Motor neuron (in vitro differentiated cells): ENCODE measurements around the gene ITPKB. TPM values are rescaled to one million over a fixed set of nuclear protein-coding genes. Genes with fewer than 3 reads are reported as not detected.

ENCODE experiments used
- ATAC-seq, 8 experiments: fragments of 200-7000 bp; cut with Tn5 transposase; replicated peaks in 6 of 8; 2 replicates each; pipeline ENCODE4 v1.8.0; 2021; ENCODE audit warnings: mild to moderate bottlenecking in 8 of 8, moderate library complexity in 8 of 8
- H3K27ac ChIP-seq, 2 donors: fragments of 250-450 bp; sonication (Bioruptor Pico); 2 replicates each; pipeline ENCODE4 v1.9.0; 2021; ENCODE audit warnings: antibody characterized with exemption in 2 of 2, mild to moderate bottlenecking in 2 of 2, moderate library complexity in 1 of 2
- H3K4me1 ChIP-seq, 2 donors: fragments of 250-450 bp; sonication (Bioruptor Pico); replicated peaks in 1 of 2; 2 replicates each; pipeline ENCODE4 v1.6.1; 2021; ENCODE audit warnings: antibody characterized with exemption in 2 of 2, mild to moderate bottlenecking in 2 of 2, moderate library complexity in 1 of 2
- H3K4me3 ChIP-seq, 5 donors: fragments of 250-450 bp; sonication (Bioruptor Pico); 2 replicates each; pipeline ENCODE4 v1.9.0; 2021; ENCODE audit warnings: antibody characterized with exemption in 5 of 5, mild to moderate bottlenecking in 5 of 5, moderate library complexity in 4 of 5
- WGBS, 10 experiments: fragments of 450-650 bp; shearing (Covaris generic); methylation state at CpG; one replicate each; pipeline ENCODE4 v1.0.0; 2022; 5-methylcytosine and 5-hydroxymethylcytosine counted together
- in situ Hi-C, 9 experiments: fragments of 400-800 bp; cut with MboI; loops; one replicate each; pipeline ENCODE4 v1.15.0; 2021; ENCODE audit warnings: low sequenced_read_pairs in 9 of 9, low pct_unique_long_range_greater_than_20kb in 2 of 9; ENCODE audit not compliant: unreplicated experiment in 9 of 9
- total RNA-seq, 8 experiments: library from RNA; unstranded; fragments of 300-600 nt; gene quantifications; 2 replicates each; pipeline versions ENCODE4 v1.2.3 to v1.2.4, GENCODE V29; 2022

Gene ITPKB
- total RNA-seq, 8 experiments from 2014 or later, result 0.54 to 48.6 (median 3.4) TPM

- H3K4me1 ChIP-seq, result peaks cover 18 to 22% of the 10 kb centered on the region in 2 donors
- no peak overlapping the region for H3K27ac ChIP-seq
- WGBS, 10 experiments, result 30 to 97% (median 76%) methylated on average over 2 to 7 of the region's 7 CpGs
- in situ Hi-C loops, result loop anchor here in 6 of 9 experiments (25.0 kb wide), 3 partner anchors 188 to 788 kb away; partner anchors contain the start of gene COQ8A (in 1 of the 6)
- no peak for ATAC-seq
- no peak overlapping the region for H3K4me3 ChIP-seq
These were observed 89.3 kb downstream of the ITPKB start for GRCh38 chr1:226649780-226650179.

- Histone ChIP-seq H3K27ac (no peak overlapping the region), H3K4me3 (no peak overlapping the region), H3K4me1 (peaks cover 13 to 17% of the 10 kb centered on the region in 2 donors)
- in situ Hi-C loops, result loop anchor here in 6 of 9 experiments (25.0 kb wide), 3 partner anchors 188 to 788 kb away; partner anchors contain the start of gene COQ8A (in 1 of the 6)
- WGBS, 10 experiments, result 69 to 100% (median 98%) methylated on average over 1 to 8 of the region's 8 CpGs; no CpG with 5 or more reads in 2 of the 10 experiments
- no peak for ATAC-seq
These were observed 89.8 kb downstream of the ITPKB start for GRCh38 chr1:226649244-226649643.

- H3K4me1 ChIP-seq, result peaks cover 8 to 11% of the 10 kb centered on the region in 2 donors
- ATAC-seq, result no peak
- H3K27ac ChIP-seq, result no peak overlapping the region
- H3K4me3 ChIP-seq, result no peak overlapping the region
- in situ Hi-C loops, result loop anchor here in 6 of 9 experiments (25.0 kb wide), 3 partner anchors 189 to 789 kb away; partner anchors contain the start of gene COQ8A (in 1 of the 6)
- 88 to 100% (median 93%) methylated on average over 2 to 6 of the region's 6 CpGs; no CpG with 5 or more reads in 5 of the 10 experiments for WGBS, 10 experiments
These were observed 90.7 kb downstream of the ITPKB start for GRCh38 chr1:226648421-226648820.

- no peak for ATAC-seq
- 90 to 100% (median 100%) methylated on average over 2 to 6 of the region's 8 CpGs; no CpG with 5 or more reads in 5 of the 10 experiments for WGBS, 10 experiments
- Histone ChIP-seq H3K27ac (no peak overlapping the region), H3K4me1 (peaks cover 8 to 15% of the 10 kb centered on the region in 2 donors), H3K4me3 (no peak overlapping the region)
- in situ Hi-C loops, result loop anchor here in 6 of 9 experiments (25.0 kb wide), 3 partner anchors 190 to 790 kb away; partner anchors contain the start of gene COQ8A (in 1 of the 6)
These were observed 91.4 kb downstream of the ITPKB start for GRCh38 chr1:226647719-226648118.

- in situ Hi-C loops, result loop anchor here in 6 of 9 experiments (25.0 kb wide), 3 partner anchors 190 to 790 kb away; partner anchors contain the start of gene COQ8A (in 1 of the 6)
- no peak for ATAC-seq
- Histone ChIP-seq H3K27ac (no peak overlapping the region), H3K4me3 (no peak overlapping the region), H3K4me1 (peaks cover 8 to 15% of the 10 kb centered on the region in 2 donors)
- 60 to 100% (median 93%) methylated on average over 1 to 11 of the region's 16 CpGs; no CpG with 5 or more reads in 5 of the 10 experiments for WGBS, 10 experiments
These were observed 92.1 kb downstream of the ITPKB start for GRCh38 chr1:226646870-226647449.

GRCh38 chr1:226646026-226646869 lies 92.8 kb downstream of the ITPKB start:
- peaks cover 8 to 15% of the 10 kb centered on the region in 2 donors for H3K4me1 ChIP-seq
- no peak overlapping the region for H3K4me3 ChIP-seq
- peak in 5 of 8 experiments; percentile 31 to 39 (median 36) for ATAC-seq
- 72 to 100% (median 85%) methylated on average over 1 to 11 of the region's 18 CpGs; no CpG with 5 or more reads in 3 of the 10 experiments for WGBS, 10 experiments
- in situ Hi-C loops, result loop anchor here in 6 of 9 experiments (25.0 kb wide), 3 partner anchors 191 to 791 kb away; partner anchors contain the start of gene COQ8A (in 1 of the 6)
- no peak overlapping the region for H3K27ac ChIP-seq

- WGBS, 10 experiments, result 20 to 100% (median 88%) methylated on average over 1 to 8 of the region's 10 CpGs; no CpG with 5 or more reads in 2 of the 10 experiments
- H3K27ac ChIP-seq, result no peak overlapping the region
- H3K4me3 ChIP-seq, result no peak overlapping the region
- peak in 1 of 8 experiments; percentile 5 for ATAC-seq
- H3K4me1 ChIP-seq, result peaks cover 6 to 12% of the 10 kb centered on the region in 2 donors
- in situ Hi-C loops, result loop anchor here in 6 of 9 experiments (25.0 kb wide), 3 partner anchors 192 to 792 kb away; partner anchors contain the start of gene COQ8A (in 1 of the 6)
These were observed 93.7 kb downstream of the ITPKB start for GRCh38 chr1:226645279-226645976.

GRCh38 chr1:226644541-226645176 lies 94.4 kb downstream of the ITPKB start:
- 88 to 100% (median 94%) methylated on average over 1 to 7 of the region's 10 CpGs; no CpG with 5 or more reads in 4 of the 10 experiments for WGBS, 10 experiments
- peak in 2 of 8 experiments; percentile 45 to 53 for ATAC-seq
- in situ Hi-C loops, result loop anchor here in 6 of 9 experiments (5.0 to 25.0 kb wide), 4 partner anchors 183 to 793 kb away; partner anchors contain the start of gene COQ8A (in 1 of the 6)
- Histone ChIP-seq H3K4me1 (peaks cover 0 to 6% of the 10 kb centered on the region in 2 donors), H3K4me3 (no peak overlapping the region), H3K27ac (no peak overlapping the region)

- in situ Hi-C loops, result loop anchor here in 6 of 9 experiments (5.0 to 25.0 kb wide), 4 partner anchors 183 to 793 kb away; partner anchors contain the start of gene COQ8A (in 1 of the 6)
- 60 to 100% (median 87%) methylated on average over 1 to 11 of the region's 18 CpGs; no CpG with 5 or more reads in 4 of the 10 experiments for WGBS, 10 experiments
- Histone ChIP-seq H3K4me1 (peaks cover 0 to 6% of the 10 kb centered on the region in 2 donors), H3K4me3 (no peak overlapping the region), H3K27ac (no peak overlapping the region)
- ATAC-seq, result no peak
These were observed 95.2 kb downstream of the ITPKB start for GRCh38 chr1:226643611-226644540.

- H3K4me1 ChIP-seq, result peaks cover 0 to 6% of the 10 kb centered on the region in 2 donors
- in situ Hi-C loops, result loop anchor here in 6 of 9 experiments (5.0 to 25.0 kb wide), 4 partner anchors 184 to 794 kb away; partner anchors contain the start of gene COQ8A (in 1 of the 6)
- no peak overlapping the region for H3K27ac ChIP-seq
- no peak overlapping the region for H3K4me3 ChIP-seq
- ATAC-seq, result peak in 5 of 8 experiments; percentile 78 to 88 (median 84)
- WGBS, 10 experiments, result 33 to 100% (median 76%) methylated on average over 1 to 5 of the region's 9 CpGs; no CpG with 5 or more reads in 6 of the 10 experiments
These were observed 95.9 kb downstream of the ITPKB start for GRCh38 chr1:226643177-226643576.
